ENCODE data around the gene DEPDC1.
A peak's percentile ranks its signal among the peaks of the same experiment; 100 is the strongest.

DEPDC1 gene

GRCh38 chr1:68464891-68465290 lies 32.0 kb downstream of the DEPDC1 start:
- no peak for DNase-seq (ENCODE audit: low spot score)
- CTCF ChIA-PET, result no interaction called here

GRCh38 chr1:68460935-68461334 lies 35.9 kb downstream of the DEPDC1 start:
- H3K27ac ChIP-seq, result no peak overlapping the region
- CTCF ChIA-PET, result interaction anchor here (0.5 to 0.6 kb wide), 3 partner anchors 53 to 1682 kb away, joined by 5 read pairs; no protein-coding TSS in a partner anchor
- no peak for TF ChIP-seq CTCF (conservative IDR thresholded peaks at IDR 0.05; ENCODE audit: low read depth)
- DNase-seq (ENCODE audit: low spot score), result no peak
- POLR2A ChIA-PET (ENCODE audit: low non-redundant PET), result no interaction called here

More at GRCh38 chr1:68464891-68465290, 32.0 kb downstream of the DEPDC1 start:
- POLR2A ChIA-PET (ENCODE audit: low non-redundant PET), result no interaction called here
- H3K27ac ChIP-seq, result no peak overlapping the region
- TF ChIP-seq CTCF (conservative IDR thresholded peaks at IDR 0.05; ENCODE audit: low read depth), result no peak

GRCh38 chr1:68459796-68460195 lies 37.1 kb downstream of the DEPDC1 start:
- TF ChIP-seq CTCF (conservative IDR thresholded peaks at IDR 0.05; ENCODE audit: low read depth), result no peak
- ChIA-PET CTCF (no interaction called here), POLR2A (ENCODE audit: low non-redundant PET) (no interaction called here)
- H3K27ac ChIP-seq, result no peak overlapping the region
- peak; percentile 21 for DNase-seq (ENCODE audit: low spot score)

- ChIA-PET POLR2A (ENCODE audit: low non-redundant PET) (no interaction called here), CTCF (no interaction called here)
- H3K27ac ChIP-seq, result no peak overlapping the region
- DNase-seq (ENCODE audit: low spot score), result no peak
- no peak for TF ChIP-seq CTCF (conservative IDR thresholded peaks at IDR 0.05; ENCODE audit: low read depth)
These were observed 37.8 kb downstream of the DEPDC1 start for GRCh38 chr1:68459091-68459490.

- CTCF ChIA-PET, result no interaction called here
These were observed 40.7 kb downstream of the DEPDC1 start for GRCh38 chr1:68456202-68456601.

GRCh38 chr1:68454534-68454933 lies 42.3 kb downstream of the DEPDC1 start:
- DNase-seq (ENCODE audit: low spot score), result no peak
- no peak for TF ChIP-seq CTCF (conservative IDR thresholded peaks at IDR 0.05; ENCODE audit: low read depth)
- ChIA-PET POLR2A (ENCODE audit: low non-redundant PET) (no interaction called here), CTCF (interaction anchor here (0.6 kb wide), 1 partner anchor 94 kb away, joined by 3 read pairs; no protein-coding TSS in a partner anchor)
- no peak overlapping the region for H3K27ac ChIP-seq

More at GRCh38 chr1:68456202-68456601, 40.7 kb downstream of the DEPDC1 start:
- no peak overlapping the region for H3K27ac ChIP-seq
- TF ChIP-seq CTCF (conservative IDR thresholded peaks at IDR 0.05; ENCODE audit: low read depth), result no peak
- POLR2A ChIA-PET (ENCODE audit: low non-redundant PET), result no interaction called here
- no peak for DNase-seq (ENCODE audit: low spot score)

Data from RWPE1 (cell line).